Medulla oblongata (tissue), 1 donor: ENCODE results near the gene MS4A18.
"Not testable (repeated sequence)": the region's sequence is repeated elsewhere in the genome, so short reads cannot be mapped to it uniquely, and the experiment has no call there.

Source experiments
- DNase-seq: peaks from one replicate; pipeline ENCODE4 v3.0.0-alpha.2; 2015; ENCODE audit errors: extremely low spot score

The MS4A18 gene

DNA sequence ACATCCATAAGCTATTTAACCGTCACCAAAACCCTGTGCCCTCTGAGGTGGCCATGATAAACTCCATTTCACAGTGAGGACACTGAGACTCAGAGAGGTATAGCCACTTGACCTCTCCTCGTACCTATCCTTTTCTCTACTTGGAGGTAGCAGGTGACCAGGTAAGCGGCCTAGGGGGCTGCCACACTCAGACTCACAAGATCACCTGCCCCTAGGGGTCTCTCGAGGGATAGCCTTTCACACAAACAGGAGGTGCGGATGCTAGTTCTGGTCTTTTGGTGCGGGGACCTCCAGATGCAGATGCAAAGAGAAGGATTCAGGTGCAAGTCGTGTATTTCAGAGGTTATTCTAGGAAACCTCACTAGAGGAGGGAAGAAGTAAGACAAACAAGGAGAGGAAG is 14.6 kb downstream of the MS4A18 start:
- no peak for DNase-seq

DNA sequence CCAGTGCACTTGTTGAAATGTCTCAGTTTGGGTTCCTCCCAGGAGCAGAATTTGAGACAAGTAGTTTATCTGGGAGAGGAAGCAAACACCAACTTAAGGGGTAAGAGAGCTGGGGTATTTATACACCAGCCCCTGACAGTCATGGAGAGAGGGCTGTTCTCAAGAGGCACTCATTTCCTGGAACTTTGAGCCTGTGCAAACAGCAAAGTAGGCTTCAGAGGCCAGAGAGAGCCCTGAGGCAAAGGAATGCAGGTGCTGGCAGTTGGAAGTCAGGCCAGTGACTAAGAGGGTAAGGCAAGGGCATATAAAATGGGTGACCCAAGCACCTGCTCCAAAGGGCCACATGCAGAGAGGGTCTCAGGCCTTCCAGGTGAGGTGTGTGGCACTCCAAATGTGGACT is 16.1 kb downstream of the MS4A18 start:
- no peak for DNase-seq

- no peak for DNase-seq
Measured at GRCh38 chr11:60741421-60741820, 16.9 kb downstream of the MS4A18 start.

GRCh38 chr11:60743058-60743457 is 18.5 kb downstream of the MS4A18 start:
- DNase-seq = no peak

DNA sequence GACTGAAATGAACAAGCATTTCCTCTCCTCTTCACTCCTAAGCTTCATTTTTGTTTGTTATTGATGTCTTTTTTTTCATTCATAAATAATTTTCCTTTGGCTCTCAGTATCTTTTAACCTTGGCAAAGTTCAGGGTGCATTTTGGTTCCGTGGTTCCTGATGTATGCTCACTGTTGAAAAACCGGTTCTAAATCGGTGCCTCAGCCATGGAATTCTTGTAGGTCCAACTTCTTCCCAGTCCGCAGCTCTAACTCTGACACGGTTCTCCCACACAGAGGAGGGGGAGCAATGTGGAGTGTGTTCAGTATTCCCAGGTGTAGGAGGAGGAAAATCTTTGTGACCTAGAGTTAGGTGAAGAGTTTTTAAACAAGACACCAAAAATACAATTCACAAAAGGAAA is 19.6 kb downstream of the MS4A18 start:
- no peak for DNase-seq

DNA sequence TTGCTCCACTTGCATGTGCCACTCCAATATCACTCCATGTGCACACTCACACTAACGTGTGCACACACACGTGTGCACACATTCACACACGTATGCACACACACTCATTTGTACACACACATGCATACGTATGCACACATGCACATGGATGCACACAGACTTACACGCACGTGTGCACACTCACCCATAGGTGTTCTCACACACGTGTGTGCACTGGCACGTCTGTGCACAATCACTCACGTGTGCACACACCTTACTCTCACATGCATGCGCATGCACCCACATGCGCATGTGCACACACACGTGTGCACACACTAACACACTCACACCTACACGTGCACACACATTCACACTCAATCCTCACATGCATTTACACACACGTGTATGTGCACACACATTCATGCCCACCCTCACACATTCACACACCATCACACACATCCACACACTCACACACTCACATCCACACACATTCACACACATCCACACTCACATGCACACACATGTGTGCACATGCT is 22.9 kb downstream of the MS4A18 start:
- no peak for DNase-seq

GRCh38 chr11:60748225-60748624 is 23.7 kb downstream of the MS4A18 start:
- no peak for DNase-seq

GRCh38 chr11:60748821-60749220 is 24.3 kb downstream of the MS4A18 start:
- DNase-seq = no peak

DNA sequence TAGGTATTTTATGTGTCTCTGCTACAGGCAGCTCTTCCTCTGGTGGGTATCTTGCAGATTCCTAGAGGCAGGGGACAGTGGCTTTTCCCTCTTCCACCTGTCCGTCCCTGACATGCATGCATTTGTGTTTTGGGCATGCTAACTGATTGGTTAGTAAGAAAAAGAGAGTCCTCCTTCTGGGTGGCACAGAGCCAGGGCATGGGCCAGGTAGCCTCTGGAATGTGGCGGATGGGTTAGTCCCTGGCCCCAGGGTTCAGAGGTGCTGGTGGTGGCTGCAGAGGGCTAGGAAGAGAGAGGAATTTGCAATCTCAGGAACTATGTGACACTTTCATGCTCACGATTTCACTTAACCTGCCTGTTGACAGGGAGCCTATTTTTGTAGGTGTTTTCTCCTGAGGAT is 26.4 kb downstream of the MS4A18 start:
- DNase-seq = no peak

DNA sequence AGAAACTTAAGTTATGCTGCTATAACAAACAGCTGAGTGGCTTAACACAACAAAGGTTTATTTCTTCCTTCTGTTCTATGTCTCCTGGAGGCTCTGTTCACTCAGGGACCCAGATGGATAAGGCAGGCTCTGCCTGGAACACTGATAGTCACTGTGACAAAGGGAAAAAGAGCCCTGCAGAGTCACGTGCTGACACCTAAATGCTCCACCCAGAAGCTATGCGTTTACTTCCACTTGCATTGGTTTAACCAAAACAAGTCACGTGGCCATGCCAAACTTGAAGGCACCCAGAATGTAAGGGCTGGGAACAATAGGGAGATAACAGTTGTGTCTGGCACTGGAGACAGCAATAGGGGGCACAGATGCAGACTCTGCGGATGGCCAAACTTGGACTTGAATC is 28.8 kb downstream of the MS4A18 start:
- DNase-seq = no peak

DNA sequence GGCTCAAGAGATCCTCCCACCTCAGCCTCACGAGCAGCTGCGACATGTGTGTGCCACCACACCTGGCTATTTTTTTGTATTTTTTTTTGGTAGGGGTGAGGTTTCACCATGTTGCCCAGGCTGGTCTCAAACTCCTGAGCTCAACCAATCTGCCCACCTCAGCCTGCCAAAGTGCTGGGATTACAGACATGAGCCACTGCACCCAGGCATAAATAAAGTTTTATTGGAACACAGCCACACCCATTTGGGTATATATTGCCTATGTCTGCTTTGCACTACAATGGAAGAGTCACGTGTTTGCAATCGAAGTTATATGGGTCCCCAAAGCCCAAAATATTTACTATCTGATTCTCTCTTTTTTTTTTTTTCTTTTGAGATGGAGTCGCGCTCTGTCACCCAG is 30.4 kb downstream of the MS4A18 start:
- no peak for DNase-seq

DNA sequence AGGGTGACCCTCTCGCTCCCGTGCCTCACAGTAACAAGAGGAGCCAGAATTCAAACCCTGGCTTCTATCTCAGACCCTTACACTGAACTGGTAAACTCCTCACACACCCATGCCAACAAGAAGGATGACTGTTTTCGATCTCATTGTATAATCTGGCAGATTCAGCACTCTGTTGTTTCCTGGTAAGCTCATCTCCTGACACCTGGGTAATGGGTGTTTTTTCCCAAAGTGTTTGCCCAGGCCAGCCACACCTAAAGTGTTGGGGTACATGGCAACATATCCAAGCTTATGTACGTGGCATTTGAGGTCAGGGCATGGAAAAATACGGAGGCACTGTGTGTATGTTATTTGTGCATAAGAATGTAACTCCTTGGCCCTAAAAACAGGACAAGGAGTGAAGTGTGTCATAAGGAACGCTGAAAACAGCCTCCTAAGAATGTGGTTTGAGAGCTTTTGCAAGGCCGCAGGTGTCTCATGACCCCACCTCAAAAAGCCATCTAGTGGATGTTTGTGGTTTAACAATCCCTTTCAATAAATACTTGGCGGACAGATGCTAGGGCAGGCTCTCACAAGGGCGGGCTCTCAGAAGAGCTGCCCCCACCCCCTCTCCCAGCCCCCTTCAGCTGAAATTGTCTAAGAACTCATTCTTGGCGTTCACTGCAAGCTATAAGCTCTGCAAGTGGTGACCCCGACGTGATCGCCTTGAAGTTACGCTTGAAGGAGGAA is 31.9 kb downstream of the MS4A18 start, which contains the start of gene MS4A15:
Gene MS4A15 (plus strand): TSS at position 561 of the 726 bp plus-strand sequence. CDS start 6,867 bp downstream, outside the sequence.
- DNase-seq = no peak

DNA sequence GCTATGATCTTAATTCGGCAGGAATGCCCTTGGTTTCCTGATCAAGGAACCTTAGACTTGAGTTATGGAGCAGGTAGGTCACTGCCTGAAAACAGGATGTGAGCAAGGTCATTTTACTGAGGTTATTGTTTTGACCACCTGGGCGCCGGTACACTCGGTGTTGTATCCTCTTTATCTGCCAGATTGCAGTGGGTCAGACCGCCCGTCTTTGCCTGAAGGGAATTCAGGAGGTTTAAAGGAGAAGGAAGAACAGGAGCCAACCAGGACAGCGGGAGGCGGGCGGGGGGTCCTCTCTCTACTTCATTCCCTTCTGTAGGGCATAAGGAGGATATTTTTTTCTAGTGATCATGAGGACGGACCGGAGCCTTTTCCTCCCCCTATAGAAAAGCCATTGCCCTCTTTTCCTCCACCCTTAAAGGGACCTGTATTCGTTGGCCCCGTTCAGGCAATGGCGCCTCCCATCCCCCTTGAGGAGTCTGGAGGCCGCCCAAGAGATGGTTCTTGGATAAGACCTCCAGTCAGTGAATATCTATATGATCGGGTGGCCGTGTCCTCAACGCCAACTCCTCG is 32.8 kb downstream of the MS4A18 start:
- no peak for DNase-seq

DNA sequence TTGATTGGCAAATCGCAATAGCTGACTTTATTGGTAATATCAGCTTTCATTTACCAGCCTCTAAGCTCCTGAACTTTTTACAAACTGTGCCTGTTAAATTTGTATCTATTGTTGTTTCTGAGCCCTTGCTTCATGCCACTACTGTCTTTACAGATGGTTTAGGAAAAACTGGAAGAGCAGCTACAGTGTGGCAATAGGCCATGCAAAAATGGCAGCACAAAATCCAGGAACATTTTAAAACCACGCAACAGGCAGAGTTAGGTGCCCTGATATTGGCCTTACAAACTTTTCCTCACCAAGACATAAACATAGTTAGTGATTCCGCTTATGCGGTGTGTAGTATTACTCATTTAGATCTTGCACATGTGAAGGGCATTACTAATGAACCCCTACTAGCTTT is 34.2 kb downstream of the MS4A18 start:
- not testable (repeated sequence) for DNase-seq

DNA sequence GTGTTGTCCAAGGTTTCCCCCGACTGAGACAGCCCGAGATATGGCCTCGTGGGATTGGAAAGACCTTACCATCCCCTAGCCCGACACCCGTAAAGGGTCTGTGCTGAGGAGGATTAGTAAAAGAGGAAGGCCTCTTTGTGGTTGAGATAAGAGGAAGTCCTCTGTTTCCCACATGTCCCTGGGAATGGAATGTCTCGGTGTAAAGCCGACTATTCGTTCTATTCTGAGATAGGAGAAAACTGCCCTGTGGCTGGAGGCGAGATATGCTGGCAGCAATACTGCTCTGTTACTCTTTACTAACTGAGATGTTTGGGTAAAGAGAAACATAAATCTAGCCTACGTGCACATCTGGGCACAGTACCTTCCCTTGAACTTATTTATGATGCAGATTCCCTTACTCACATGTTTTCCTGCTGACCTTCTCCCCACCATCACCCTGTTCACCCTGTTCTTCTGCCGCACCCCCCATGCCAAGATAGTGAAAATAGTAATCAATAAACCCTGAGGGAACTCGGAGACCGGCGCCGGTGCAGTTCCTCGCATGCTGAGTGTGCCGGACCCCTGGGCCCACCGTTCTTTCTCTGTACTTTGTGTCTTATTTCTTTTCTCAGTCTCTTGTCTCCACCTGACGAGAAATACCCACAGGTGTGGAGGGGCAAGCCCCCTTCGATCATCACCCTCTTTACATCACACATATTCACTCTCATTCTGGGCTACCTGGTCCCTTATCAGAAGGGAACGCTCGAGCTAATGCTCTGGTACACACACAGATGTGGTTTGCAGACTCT is 35.1 kb downstream of the MS4A18 start:
- peak; percentile 43 for DNase-seq

DNA sequence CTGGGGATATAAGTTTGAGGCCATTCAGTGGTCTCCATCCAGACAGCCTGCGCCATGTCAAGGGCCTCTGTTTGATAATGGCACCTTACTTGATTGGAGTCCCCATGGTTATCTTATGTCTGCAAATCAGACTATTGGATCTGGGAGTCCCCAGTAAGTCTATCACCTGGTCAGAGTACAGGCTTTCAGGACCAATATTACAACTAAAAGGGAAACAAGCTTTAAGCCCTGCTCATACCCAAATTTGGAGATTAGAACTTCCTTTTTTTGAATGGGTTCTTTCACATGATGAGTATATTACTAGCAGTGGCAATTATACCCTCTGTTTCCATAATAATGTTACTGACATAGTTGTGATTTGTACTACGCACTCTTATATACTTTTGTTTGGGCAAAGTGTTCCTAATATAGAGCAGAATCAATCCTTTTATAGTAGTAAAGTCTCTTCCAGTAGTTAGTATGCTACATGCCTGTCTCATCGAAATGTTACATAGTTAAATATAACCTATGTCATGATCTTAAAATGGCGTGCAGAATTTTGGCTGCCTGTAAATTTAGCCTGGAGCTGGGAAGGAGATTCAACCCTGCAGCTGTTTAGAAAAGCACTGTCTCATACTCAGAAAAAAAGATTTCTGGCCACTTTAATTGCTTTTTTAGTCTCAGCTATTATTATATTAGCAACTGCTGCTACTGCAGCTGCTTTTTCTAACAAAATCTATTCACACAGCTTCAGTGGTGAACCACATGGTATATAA is 37.1 kb downstream of the MS4A18 start:
- peak; percentile 16 for DNase-seq

DNA sequence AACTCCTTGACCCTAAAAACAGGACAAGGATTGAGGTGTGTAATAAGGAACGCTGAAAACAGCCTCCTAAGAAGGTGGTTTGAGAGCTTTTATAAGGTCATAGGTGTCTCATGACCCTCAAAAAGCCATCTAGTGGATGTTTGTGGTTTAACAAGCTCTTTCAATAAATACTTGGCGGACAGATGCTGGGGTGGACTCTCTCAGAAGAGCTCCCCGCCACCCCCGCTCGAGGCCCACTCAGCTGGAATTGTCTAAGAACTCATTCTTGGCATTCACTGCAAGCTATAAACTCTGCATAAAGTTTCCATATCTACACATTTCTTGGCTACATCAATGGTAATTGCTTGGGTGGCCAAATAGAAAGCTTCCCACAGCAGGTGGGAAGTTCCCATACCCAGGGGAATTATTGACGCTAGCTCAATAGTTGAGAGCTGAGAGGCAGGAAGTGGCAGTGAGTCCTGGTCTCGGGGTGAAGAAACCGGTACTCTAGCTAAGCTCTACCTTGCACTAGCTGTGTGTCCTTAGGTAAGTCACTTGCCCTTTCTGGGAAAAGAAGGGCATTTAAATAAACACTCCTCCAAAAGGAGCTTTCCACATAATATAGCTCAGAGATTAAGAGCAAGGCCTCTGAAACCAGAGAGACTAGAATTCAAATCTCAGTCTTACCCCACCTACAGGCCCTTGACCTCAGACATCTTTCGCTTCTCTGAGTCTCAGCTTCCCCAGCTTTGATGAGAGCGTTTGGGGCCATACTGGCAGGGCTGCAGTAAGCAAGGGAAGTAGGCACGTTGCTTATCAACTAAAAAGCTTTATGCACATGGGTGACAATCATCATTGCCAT is 38.6 kb downstream of the MS4A18 start:
- no peak for DNase-seq

- DNase-seq = no peak
Measured at GRCh38 chr11:60763692-60764369, 39.3 kb downstream of the MS4A18 start.

- DNase-seq = no peak
Measured at GRCh38 chr11:60764879-60765278, 40.4 kb downstream of the MS4A18 start.

DNA sequence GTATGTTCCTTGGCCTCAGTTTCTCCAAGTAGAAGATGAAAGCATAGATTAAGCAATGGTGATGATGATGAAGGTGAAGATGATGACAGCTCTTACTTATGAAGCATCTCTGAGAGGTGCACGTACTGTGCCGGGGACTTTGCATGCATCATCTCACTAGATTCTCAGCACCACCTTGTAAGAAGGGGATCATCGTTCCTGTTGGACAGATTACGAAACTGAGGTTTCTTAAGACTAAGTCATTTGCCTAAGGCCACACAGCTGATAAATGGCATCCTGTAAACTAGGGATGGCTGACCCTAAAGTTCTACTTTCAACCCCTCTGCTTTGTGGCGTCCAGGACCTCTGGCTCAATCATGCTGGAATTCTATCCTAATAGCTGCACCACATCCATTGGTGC is 40.8 kb downstream of the MS4A18 start:
- DNase-seq = no peak
